ENCODE data around the gene ZDHHC11B.
"Not testable (repeated sequence)": the region's sequence is repeated elsewhere in the genome, so short reads cannot be mapped to it uniquely, and the experiment has no call there.

The ZDHHC11B gene

DNA sequence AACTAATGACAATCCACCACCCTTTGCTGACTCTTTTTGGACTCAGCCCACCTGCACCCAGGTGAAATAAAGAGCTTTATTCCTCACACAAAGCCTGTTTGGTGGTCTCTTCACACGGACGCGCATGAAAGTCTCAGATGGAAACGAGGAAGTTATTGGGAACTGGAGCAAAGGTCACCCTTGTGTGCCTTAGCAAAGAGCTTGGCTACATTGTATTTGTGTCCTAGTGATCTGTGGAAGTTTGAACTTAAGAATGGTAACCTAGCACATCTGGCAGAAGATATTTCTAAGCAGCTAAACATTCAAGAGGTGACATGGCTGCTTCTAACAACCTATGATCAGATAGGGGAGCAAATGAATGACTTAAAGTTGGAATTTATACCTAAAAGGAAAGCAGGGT, 76.2 kb downstream of the ZDHHC11B start:
- not testable (repeated sequence) for H4K8ac ChIP-seq (ENCODE audit: low read length); H2BK15ac ChIP-seq (ENCODE audit: low read depth, poor library complexity, severe bottlenecking); H3K4me2 ChIP-seq (ENCODE audit: low read length, poor library complexity, severe bottlenecking); H3K4me3 ChIP-seq (ENCODE audit: insufficient read depth in 1 of 2, low read depth in 1 of 2, low read length in 2 of 2); H3K9me3 ChIP-seq (ENCODE audit: control insufficient read depth, low read length); H2BK5ac ChIP-seq (ENCODE audit: low read depth, low read length, poor library complexity, severe bottlenecking); H3K27ac ChIP-seq (ENCODE audit: low read length, poor library complexity, severe bottlenecking); H3K4me1 ChIP-seq (ENCODE audit: control insufficient read depth, insufficient read depth, low read depth, low read length); H3K14ac ChIP-seq (ENCODE audit: low read length in 2 of 2); H2BK12ac ChIP-seq (ENCODE audit: low read length in 2 of 2); H3K9ac ChIP-seq (ENCODE audit: low read length); H3K36me3 ChIP-seq (ENCODE audit: control insufficient read depth in 1 of 2, insufficient read depth in 2 of 2, low read depth in 1 of 2, low read length in 2 of 2); H3K4ac ChIP-seq (ENCODE audit: low read depth in 1 of 2, low read length in 2 of 2); H2BK120ac ChIP-seq (ENCODE audit: low read depth, low read length); H2AFZ ChIP-seq (ENCODE audit: low read depth, low read length); H3K23ac ChIP-seq (ENCODE audit: low read length in 2 of 2); DNase-seq; H3K18ac ChIP-seq (ENCODE audit: low read depth in 1 of 2, low read length in 2 of 2); H4K91ac ChIP-seq (ENCODE audit: low read length); H3K79me1 ChIP-seq (replicated peaks; ENCODE audit: low read length, poor library complexity, severe bottlenecking); H2AK5ac ChIP-seq (ENCODE audit: low read length, severe bottlenecking)
- H3K27me3 ChIP-seq (ENCODE audit: control insufficient read depth in 1 of 2, insufficient read depth in 1 of 2, low read length in 2 of 2) = peaks cover 0 to 12% of the 10 kb centered on the region in 2 experiments
- 88% methylated on average over 4 of the region's 4 CpGs for WGBS

DNA sequence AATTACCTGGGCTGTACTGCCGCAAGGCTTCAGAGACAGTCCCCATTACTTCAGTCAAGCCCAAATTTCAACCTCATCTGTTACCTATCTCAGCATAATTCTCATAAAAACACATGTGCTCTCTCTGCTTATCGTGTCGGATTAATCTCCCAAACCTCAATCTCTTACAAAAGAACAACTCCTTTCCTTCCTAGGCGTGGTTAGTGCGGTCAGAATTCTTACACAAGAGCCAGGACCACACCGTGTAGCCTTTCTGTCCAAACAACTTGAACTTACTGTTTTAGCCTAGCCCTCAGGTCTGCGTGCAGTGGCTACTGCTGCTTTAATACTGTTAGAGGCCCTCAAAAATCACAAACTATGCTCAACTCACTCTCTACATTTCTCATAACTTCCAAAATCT, 78.4 kb downstream of the ZDHHC11B start:
- H3K79me1 ChIP-seq (replicated peaks; ENCODE audit: low read length, poor library complexity, severe bottlenecking); H2AFZ ChIP-seq (ENCODE audit: low read depth, low read length); H2BK120ac ChIP-seq (ENCODE audit: low read depth, low read length); H3K36me3 ChIP-seq (ENCODE audit: control insufficient read depth in 1 of 2, insufficient read depth in 2 of 2, low read depth in 1 of 2, low read length in 2 of 2); H3K23ac ChIP-seq (ENCODE audit: low read length in 2 of 2); H2BK5ac ChIP-seq (ENCODE audit: low read depth, low read length, poor library complexity, severe bottlenecking); H3K27me3 ChIP-seq (ENCODE audit: control insufficient read depth in 1 of 2, insufficient read depth in 1 of 2, low read length in 2 of 2); H2AK5ac ChIP-seq (ENCODE audit: low read length, severe bottlenecking); H3K4ac ChIP-seq (ENCODE audit: low read depth in 1 of 2, low read length in 2 of 2); H3K4me3 ChIP-seq (ENCODE audit: insufficient read depth in 1 of 2, low read depth in 1 of 2, low read length in 2 of 2); H2BK12ac ChIP-seq (ENCODE audit: low read length in 2 of 2); H4K8ac ChIP-seq (ENCODE audit: low read length); H3K4me2 ChIP-seq (ENCODE audit: low read length, poor library complexity, severe bottlenecking); H4K91ac ChIP-seq (ENCODE audit: low read length); H3K18ac ChIP-seq (ENCODE audit: low read depth in 1 of 2, low read length in 2 of 2); H3K9me3 ChIP-seq (ENCODE audit: control insufficient read depth, low read length); DNase-seq; H3K9ac ChIP-seq (ENCODE audit: low read length); H3K27ac ChIP-seq (ENCODE audit: low read length, poor library complexity, severe bottlenecking); H2BK15ac ChIP-seq (ENCODE audit: low read depth, poor library complexity, severe bottlenecking); H3K14ac ChIP-seq (ENCODE audit: low read length in 2 of 2); H3K4me1 ChIP-seq (ENCODE audit: control insufficient read depth, insufficient read depth, low read depth, low read length): not testable (repeated sequence)
- 89% methylated on average over 7 of the region's 7 CpGs for WGBS

DNA sequence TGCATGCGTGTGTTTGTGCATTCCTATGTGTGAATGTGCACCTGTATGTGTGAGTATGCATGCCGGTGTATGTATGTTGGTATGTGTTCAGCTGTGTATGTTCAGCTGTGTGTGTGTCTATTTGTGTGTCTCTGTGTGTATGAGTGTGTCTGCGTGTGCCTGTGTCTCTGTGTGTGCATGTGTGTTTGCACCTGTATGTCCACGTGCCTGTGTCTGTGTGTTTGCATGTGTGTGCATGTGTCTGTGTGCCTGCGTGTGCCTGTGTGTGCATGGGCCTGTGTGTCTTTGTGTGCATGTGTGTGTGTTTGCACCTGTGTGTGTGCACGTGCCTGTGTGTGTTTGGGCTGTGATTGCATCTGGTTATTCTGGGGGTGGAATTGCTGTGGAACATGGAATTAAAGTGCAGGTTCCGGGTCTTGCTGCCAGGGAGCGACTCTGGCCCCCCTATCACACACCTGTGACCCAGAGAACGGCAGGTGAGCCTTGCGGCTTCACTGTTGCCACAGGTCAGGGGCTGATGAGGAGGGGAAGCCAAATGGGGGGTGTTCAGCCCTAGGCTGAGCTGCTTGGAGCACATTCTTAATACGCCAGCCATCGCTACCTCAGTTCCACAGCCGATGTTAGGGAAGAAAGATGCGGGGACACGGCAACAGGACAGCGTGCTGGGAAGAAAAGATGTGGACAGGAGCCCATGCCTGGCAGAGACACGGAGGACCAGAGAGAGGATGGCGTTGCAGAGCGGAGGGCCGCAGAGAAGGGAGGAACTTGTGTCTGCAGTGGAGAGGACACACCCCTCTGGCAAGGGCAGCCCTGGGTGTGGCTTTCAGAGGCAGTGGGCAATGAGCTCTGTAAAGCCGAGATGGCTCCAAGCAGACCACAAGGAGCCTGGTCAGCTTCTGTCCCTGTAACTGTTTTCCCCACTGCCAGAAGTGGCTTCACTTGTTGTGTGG, 87.5 kb downstream of the ZDHHC11B start:
- peak overlapping the region in 1 of 2 experiments; percentile 88 for H3K14ac ChIP-seq (ENCODE audit: low read length in 2 of 2)
- H2AK5ac ChIP-seq (ENCODE audit: low read length, severe bottlenecking); H2BK5ac ChIP-seq (ENCODE audit: low read depth, low read length, poor library complexity, severe bottlenecking); H3K9me3 ChIP-seq (ENCODE audit: control insufficient read depth, low read length); H3K4ac ChIP-seq (ENCODE audit: low read depth in 1 of 2, low read length in 2 of 2); H3K4me1 ChIP-seq (ENCODE audit: control insufficient read depth, insufficient read depth, low read depth, low read length); H3K4me2 ChIP-seq (ENCODE audit: low read length, poor library complexity, severe bottlenecking); H3K4me3 ChIP-seq (ENCODE audit: insufficient read depth in 1 of 2, low read depth in 1 of 2, low read length in 2 of 2); H4K8ac ChIP-seq (ENCODE audit: low read length); H3K18ac ChIP-seq (ENCODE audit: low read depth in 1 of 2, low read length in 2 of 2); H3K79me1 ChIP-seq (replicated peaks; ENCODE audit: low read length, poor library complexity, severe bottlenecking); H2BK12ac ChIP-seq (ENCODE audit: low read length in 2 of 2); H2AFZ ChIP-seq (ENCODE audit: low read depth, low read length); H2BK120ac ChIP-seq (ENCODE audit: low read depth, low read length); H3K36me3 ChIP-seq (ENCODE audit: control insufficient read depth in 1 of 2, insufficient read depth in 2 of 2, low read depth in 1 of 2, low read length in 2 of 2); H2BK15ac ChIP-seq (ENCODE audit: low read depth, poor library complexity, severe bottlenecking); H3K27me3 ChIP-seq (ENCODE audit: control insufficient read depth in 1 of 2, insufficient read depth in 1 of 2, low read length in 2 of 2); H3K9ac ChIP-seq (ENCODE audit: low read length); H3K27ac ChIP-seq (ENCODE audit: low read length, poor library complexity, severe bottlenecking); H4K91ac ChIP-seq (ENCODE audit: low read length); DNase-seq; H3K23ac ChIP-seq (ENCODE audit: low read length in 2 of 2): not testable (repeated sequence)
- 84% methylated on average over 9 of the region's 21 CpGs for WGBS

DNA sequence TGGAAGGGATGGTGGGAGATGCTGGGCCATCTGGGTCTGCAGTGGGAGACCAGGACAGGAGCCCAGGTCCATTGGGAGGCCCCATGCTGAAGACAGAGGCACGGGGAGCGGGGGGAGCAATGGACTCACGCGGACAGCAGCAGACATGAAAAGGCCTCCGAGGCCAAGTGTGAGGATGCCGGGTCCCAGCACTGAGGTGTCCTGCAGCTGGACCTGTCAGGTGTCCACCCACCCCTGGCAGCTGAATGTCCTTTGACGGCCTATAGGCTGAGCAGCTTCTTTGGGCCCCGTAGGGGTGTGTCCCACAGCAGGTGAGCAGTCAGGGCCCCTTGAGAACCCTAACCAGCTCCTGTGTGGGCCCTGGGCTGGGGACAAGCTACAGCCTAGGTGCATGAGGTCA, 88.3 kb downstream of the ZDHHC11B start:
- H2BK15ac ChIP-seq (ENCODE audit: low read depth, poor library complexity, severe bottlenecking); H3K14ac ChIP-seq (ENCODE audit: low read length in 2 of 2); H3K9ac ChIP-seq (ENCODE audit: low read length); H3K23ac ChIP-seq (ENCODE audit: low read length in 2 of 2); H3K4ac ChIP-seq (ENCODE audit: low read depth in 1 of 2, low read length in 2 of 2); H2BK5ac ChIP-seq (ENCODE audit: low read depth, low read length, poor library complexity, severe bottlenecking); H3K18ac ChIP-seq (ENCODE audit: low read depth in 1 of 2, low read length in 2 of 2); H2AFZ ChIP-seq (ENCODE audit: low read depth, low read length); H3K79me1 ChIP-seq (replicated peaks; ENCODE audit: low read length, poor library complexity, severe bottlenecking); H3K27me3 ChIP-seq (ENCODE audit: control insufficient read depth in 1 of 2, insufficient read depth in 1 of 2, low read length in 2 of 2); H3K4me3 ChIP-seq (ENCODE audit: insufficient read depth in 1 of 2, low read depth in 1 of 2, low read length in 2 of 2); DNase-seq; H2BK12ac ChIP-seq (ENCODE audit: low read length in 2 of 2); H3K4me2 ChIP-seq (ENCODE audit: low read length, poor library complexity, severe bottlenecking); H4K91ac ChIP-seq (ENCODE audit: low read length); H3K36me3 ChIP-seq (ENCODE audit: control insufficient read depth in 1 of 2, insufficient read depth in 2 of 2, low read depth in 1 of 2, low read length in 2 of 2); H4K8ac ChIP-seq (ENCODE audit: low read length); H3K27ac ChIP-seq (ENCODE audit: low read length, poor library complexity, severe bottlenecking); H3K4me1 ChIP-seq (ENCODE audit: control insufficient read depth, insufficient read depth, low read depth, low read length); H3K9me3 ChIP-seq (ENCODE audit: control insufficient read depth, low read length); H2BK120ac ChIP-seq (ENCODE audit: low read depth, low read length); H2AK5ac ChIP-seq (ENCODE audit: low read length, severe bottlenecking): not testable (repeated sequence)
- 100% methylated on average over 2 of the region's 8 CpGs for WGBS

Measured in mesenchymal stem cell (in vitro differentiated cells and primary cell).